Ishikawa (cell line): Measurements from ENCODE around the gene FADS3.

Source experiments
- CREB1 ChIP-seq: IDR thresholded peaks from 2 replicates; pipeline ENCODE4 v1.6.1; 2012; ENCODE audit warnings: low read depth
- EGR1 ChIP-seq: IDR thresholded peaks from 2 replicates; pipeline ENCODE4 v1.6.1; 2012
- EP300 ChIP-seq: IDR thresholded peaks from 2 replicates; pipeline ENCODE4 v1.6.1; 2012; ENCODE audit warnings: borderline replicate concordance
- FOXM1 ChIP-seq: IDR thresholded peaks from 2 replicates; pipeline ENCODE4 v1.6.1; 2012; ENCODE audit warnings: low read depth, borderline replicate concordance
- NFIC ChIP-seq: IDR thresholded peaks from 2 replicates; pipeline ENCODE4 v1.6.1; 2012
- RAD21 ChIP-seq: IDR thresholded peaks from 2 replicates; pipeline ENCODE4 v1.6.1; 2012; ENCODE audit warnings: low read depth
- TAF1 ChIP-seq: IDR thresholded peaks from 2 replicates; pipeline ENCODE4 v1.6.1; 2012; ENCODE audit warnings: low read depth, mild to moderate bottlenecking
- YY1 ChIP-seq: IDR thresholded peaks from 2 replicates; pipeline ENCODE4 v1.6.1; 2012; ENCODE audit warnings: low read depth
- ZBTB7A ChIP-seq: IDR thresholded peaks from 2 replicates; pipeline ENCODE4 v1.6.1; 2012; ENCODE audit warnings: low read depth
- TF ChIP-seq, protein P1 (sequence below): IDR thresholded peaks from 2 replicates; pipeline ENCODE4 v1.6.1; 2012; ENCODE audit warnings: low read depth, mild to moderate bottlenecking

DNA sequence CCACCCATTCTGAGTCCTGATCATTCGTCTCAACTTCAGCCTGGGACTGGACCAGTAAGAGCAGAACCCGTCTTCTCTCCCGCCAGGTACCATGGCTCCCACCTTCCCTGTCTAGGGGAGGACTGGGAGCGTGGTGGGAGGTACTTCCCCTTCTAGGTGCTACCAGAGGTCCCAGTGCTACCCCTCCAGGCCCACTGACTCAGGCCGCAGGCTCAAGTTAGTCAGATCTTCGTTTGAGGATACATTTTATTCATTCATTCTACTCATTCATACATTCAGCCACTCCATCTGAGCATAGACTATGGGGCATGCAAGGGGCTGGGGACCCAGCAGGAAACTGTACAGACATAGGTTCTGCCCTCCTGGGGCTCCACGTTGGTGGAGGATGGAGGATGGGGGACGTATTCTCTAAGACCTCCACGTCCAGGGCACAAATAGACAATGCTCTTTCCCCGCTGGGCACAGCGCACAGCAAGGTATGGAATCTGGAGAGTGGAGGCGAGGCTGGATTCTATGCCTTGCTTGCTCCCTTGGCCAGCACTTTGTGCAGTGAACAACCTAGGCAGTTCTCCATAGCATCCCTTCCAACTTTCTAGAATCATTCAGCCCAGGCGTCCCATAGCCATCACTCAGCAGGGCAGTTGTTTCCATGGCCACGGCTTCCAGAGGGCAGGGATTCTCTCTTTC, 27.0 kb upstream of the FADS3 start:
- TF ChIP-seq EP300, result no peak
- no peak for TF ChIP-seq ZBTB7A
- no peak for TF ChIP-seq TAF1
- no peak for TF ChIP-seq CREB1
- no peak for TF ChIP-seq EGR1
- TF ChIP-seq YY1, result no peak
- TF ChIP-seq FOXM1, result no peak
- no peak for TF ChIP-seq RAD21
- TF ChIP-seq, protein P1, sequence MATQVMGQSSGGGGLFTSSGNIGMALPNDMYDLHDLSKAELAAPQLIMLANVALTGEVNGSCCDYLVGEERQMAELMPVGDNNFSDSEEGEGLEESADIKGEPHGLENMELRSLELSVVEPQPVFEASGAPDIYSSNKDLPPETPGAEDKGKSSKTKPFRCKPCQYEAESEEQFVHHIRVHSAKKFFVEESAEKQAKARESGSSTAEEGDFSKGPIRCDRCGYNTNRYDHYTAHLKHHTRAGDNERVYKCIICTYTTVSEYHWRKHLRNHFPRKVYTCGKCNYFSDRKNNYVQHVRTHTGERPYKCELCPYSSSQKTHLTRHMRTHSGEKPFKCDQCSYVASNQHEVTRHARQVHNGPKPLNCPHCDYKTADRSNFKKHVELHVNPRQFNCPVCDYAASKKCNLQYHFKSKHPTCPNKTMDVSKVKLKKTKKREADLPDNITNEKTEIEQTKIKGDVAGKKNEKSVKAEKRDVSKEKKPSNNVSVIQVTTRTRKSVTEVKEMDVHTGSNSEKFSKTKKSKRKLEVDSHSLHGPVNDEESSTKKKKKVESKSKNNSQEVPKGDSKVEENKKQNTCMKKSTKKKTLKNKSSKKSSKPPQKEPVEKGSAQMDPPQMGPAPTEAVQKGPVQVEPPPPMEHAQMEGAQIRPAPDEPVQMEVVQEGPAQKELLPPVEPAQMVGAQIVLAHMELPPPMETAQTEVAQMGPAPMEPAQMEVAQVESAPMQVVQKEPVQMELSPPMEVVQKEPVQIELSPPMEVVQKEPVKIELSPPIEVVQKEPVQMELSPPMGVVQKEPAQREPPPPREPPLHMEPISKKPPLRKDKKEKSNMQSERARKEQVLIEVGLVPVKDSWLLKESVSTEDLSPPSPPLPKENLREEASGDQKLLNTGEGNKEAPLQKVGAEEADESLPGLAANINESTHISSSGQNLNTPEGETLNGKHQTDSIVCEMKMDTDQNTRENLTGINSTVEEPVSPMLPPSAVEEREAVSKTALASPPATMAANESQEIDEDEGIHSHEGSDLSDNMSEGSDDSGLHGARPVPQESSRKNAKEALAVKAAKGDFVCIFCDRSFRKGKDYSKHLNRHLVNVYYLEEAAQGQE, result no peak
- TF ChIP-seq NFIC, result no peak
